ENCODE data around the gene SAFB2. TPM values are rescaled to one million over a fixed set of nuclear protein-coding genes. Genes with fewer than 3 reads are reported as not detected.

The SAFB2 gene
- total RNA-seq, 1 experiment from 2014 or later = 86.9 TPM

DNA sequence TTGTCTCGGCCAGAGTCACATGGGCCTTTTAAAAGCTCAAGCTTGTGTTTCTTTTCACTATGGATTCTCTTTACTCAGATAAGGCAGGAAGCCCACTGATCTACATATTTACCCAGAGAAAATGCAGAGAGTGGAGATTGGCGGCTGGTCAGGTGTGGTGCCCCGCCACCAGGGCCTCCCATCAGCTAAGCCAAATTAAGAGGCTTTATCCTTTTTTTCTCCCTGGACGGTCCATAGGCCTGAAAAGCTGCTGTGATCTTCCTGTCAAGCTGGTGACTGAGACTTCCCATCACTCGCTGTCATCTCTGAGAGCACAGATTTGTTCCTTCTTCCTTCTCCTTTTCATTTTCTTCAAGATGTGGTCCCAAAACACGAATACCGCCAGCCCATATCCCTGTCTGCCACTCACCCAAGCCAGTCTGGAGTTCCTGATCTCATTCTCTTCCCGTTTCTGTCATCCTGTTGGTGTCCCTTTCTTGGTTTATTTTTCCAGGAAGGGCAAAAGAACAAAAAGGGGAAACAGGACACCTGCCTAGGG, 2.2 kb upstream of the SAFB2 start:
- DNase-seq (ENCODE audit: low read depth, low spot score) (no peak), ATAC-seq (no peak)
- BruUV-seq (replicated peaks) = TSS peak; percentile 31
- Histone ChIP-seq H3K9me2 (ENCODE audit: insufficient read depth) (no peaks in the 10 kb centered on the region), H2AFZ (ENCODE audit: low read depth, low read length, poor library complexity, severe bottlenecking) (no peak overlapping the region), H3K9ac (ENCODE audit: low read length) (peak overlapping the region; percentile 98), H3K27me3 (ENCODE audit: insufficient read depth, low read length) (no peaks in the 10 kb centered on the region), H3K4me1 (ENCODE audit: control insufficient read depth in 1 of 2, insufficient read depth in 2 of 2, low read length in 2 of 2) (peaks cover 14 to 24% of the 10 kb centered on the region in 2 experiments; a peak in 3 of 4 replicates), H3K36me3 (ENCODE audit: control insufficient read depth in 1 of 2, insufficient read depth in 2 of 2, low read length in 2 of 2) (peaks cover 44 to 65% of the 10 kb centered on the region in 2 experiments), H3K27ac (ENCODE audit: low read depth, low read length) (peak overlapping the region; percentile 92; the same call in 1 of the 2 replicates), H3K4me2 (ENCODE audit: low read length) (peak overlapping the region; percentile 85), H4K20me1 (ENCODE audit: insufficient read depth) (peaks cover 27% of the 10 kb centered on the region), H3K4me3 (replicated peaks in 1 of 2; ENCODE audit: low read depth in 1 of 2, low read length in 2 of 2) (peak overlapping the region; percentile 87 to 97), H3K9me3 (ENCODE audit: control insufficient read depth in 1 of 2, insufficient read depth in 1 of 2, low read depth in 1 of 2, low read length in 2 of 2) (no peaks in the 10 kb centered on the region), H3K79me2 (ENCODE audit: insufficient read depth, low read length) (peaks cover 97% of the 10 kb centered on the region)
- CTCF ChIA-PET = no interaction called here
- no peak for TF ChIP-seq SP1 (IDR thresholded peaks at IDR 0.05; ENCODE audit: low read depth)
- TF ChIP-seq EGR1 (IDR thresholded peaks at IDR 0.05; ENCODE audit: low read depth) = no peak
- TF ChIP-seq CBX3 (IDR thresholded peaks at IDR 0.05; ENCODE audit: low read depth) = no peak
- TF ChIP-seq, protein P1, sequence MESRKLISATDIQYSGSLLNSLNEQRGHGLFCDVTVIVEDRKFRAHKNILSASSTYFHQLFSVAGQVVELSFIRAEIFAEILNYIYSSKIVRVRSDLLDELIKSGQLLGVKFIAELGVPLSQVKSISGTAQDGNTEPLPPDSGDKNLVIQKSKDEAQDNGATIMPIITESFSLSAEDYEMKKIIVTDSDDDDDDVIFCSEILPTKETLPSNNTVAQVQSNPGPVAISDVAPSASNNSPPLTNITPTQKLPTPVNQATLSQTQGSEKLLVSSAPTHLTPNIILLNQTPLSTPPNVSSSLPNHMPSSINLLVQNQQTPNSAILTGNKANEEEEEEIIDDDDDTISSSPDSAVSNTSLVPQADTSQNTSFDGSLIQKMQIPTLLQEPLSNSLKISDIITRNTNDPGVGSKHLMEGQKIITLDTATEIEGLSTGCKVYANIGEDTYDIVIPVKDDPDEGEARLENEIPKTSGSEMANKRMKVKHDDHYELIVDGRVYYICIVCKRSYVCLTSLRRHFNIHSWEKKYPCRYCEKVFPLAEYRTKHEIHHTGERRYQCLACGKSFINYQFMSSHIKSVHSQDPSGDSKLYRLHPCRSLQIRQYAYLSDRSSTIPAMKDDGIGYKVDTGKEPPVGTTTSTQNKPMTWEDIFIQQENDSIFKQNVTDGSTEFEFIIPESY (IDR thresholded peaks at IDR 0.05; ENCODE audit: extremely low read depth, insufficient replicate concordance, low read length) = no peak
- RAD21 ChIA-PET (ENCODE audit: low non-redundant PET in 1 of 2, low total read pairs in 2 of 2, uncharacterized antibody in 2 of 2, unreplicated experiment in 2 of 2) = no interaction called here
- POLR2A ChIA-PET = interaction anchor here (1.6 kb wide), 1 partner anchor 65 kb away, joined by 3 read pairs; the partner anchor contains the start of gene RPL36
- intact Hi-C loops (cut with micrococcal nuclease) = no loop called here

GRCh38 chr19:5624018-5624663, 1.6 kb upstream of the SAFB2 start:
- DNase-seq (ENCODE audit: low read depth, low spot score) = no peak
- peak overlapping the region; percentile 85 for H3K4me2 ChIP-seq (ENCODE audit: low read length)
- ChIA-PET CTCF (no interaction called here), RAD21 (ENCODE audit: low non-redundant PET in 1 of 2, low total read pairs in 2 of 2, uncharacterized antibody in 2 of 2, unreplicated experiment in 2 of 2) (no interaction called here), POLR2A (interaction anchor here (1.6 kb wide), 1 partner anchor 66 kb away, joined by 3 read pairs; the partner anchor contains the start of gene RPL36)
- no peaks in the 10 kb centered on the region for H3K9me3 ChIP-seq (ENCODE audit: control insufficient read depth in 1 of 2, insufficient read depth in 1 of 2, low read depth in 1 of 2, low read length in 2 of 2)
- peak overlapping the region; percentile 98 for H3K9ac ChIP-seq (ENCODE audit: low read length)
- peak overlapping the region; percentile 92 for H3K27ac ChIP-seq (ENCODE audit: low read depth, low read length)
- no peak overlapping the region for H2AFZ ChIP-seq (ENCODE audit: low read depth, low read length, poor library complexity, severe bottlenecking)
- no peak for ATAC-seq
- peaks cover 21% of the 10 kb centered on the region for H4K20me1 ChIP-seq (ENCODE audit: insufficient read depth)
- H3K4me1 ChIP-seq (ENCODE audit: control insufficient read depth in 1 of 2, insufficient read depth in 2 of 2, low read length in 2 of 2) = peaks cover 14 to 24% of the 10 kb centered on the region in 2 experiments; a peak in 3 of 4 replicates
- H3K79me2 ChIP-seq (ENCODE audit: insufficient read depth, low read length) = peaks cover 97% of the 10 kb centered on the region
- H3K27me3 ChIP-seq (ENCODE audit: insufficient read depth, low read length) = no peaks in the 10 kb centered on the region
- peak overlapping the region; percentile 87 to 97 for H3K4me3 ChIP-seq (replicated peaks in 1 of 2; ENCODE audit: low read depth in 1 of 2, low read length in 2 of 2)
- no TSS peak for BruUV-seq (replicated peaks)
- peaks cover 39 to 65% of the 10 kb centered on the region in 2 experiments for H3K36me3 ChIP-seq (ENCODE audit: control insufficient read depth in 1 of 2, insufficient read depth in 2 of 2, low read length in 2 of 2)
- intact Hi-C loops (cut with micrococcal nuclease) = no loop called here
- no peaks in the 10 kb centered on the region for H3K9me2 ChIP-seq (ENCODE audit: insufficient read depth)
- TF ChIP-seq YY1 (IDR thresholded peaks at IDR 0.05; ENCODE audit: extremely low read depth, insufficient replicate concordance, low read depth, low read length) = no peak
- TF ChIP-seq MAX (IDR thresholded peaks at IDR 0.05) = no peak
- TF ChIP-seq SRF (IDR thresholded peaks at IDR 0.05; ENCODE audit: low read depth) = no peak
- no peak for TF ChIP-seq CEBPB (IDR thresholded peaks at IDR 0.05; ENCODE audit: low read depth)
- TF ChIP-seq EZH2phosphoT487 (IDR thresholded peaks at IDR 0.05; ENCODE audit: borderline replicate concordance) = no peak
- TF ChIP-seq SIN3A (IDR thresholded peaks at IDR 0.05; ENCODE audit: low read depth) = no peak
- TF ChIP-seq EZH2 (IDR thresholded peaks at IDR 0.05) = no peak
- TF ChIP-seq, protein P2, sequence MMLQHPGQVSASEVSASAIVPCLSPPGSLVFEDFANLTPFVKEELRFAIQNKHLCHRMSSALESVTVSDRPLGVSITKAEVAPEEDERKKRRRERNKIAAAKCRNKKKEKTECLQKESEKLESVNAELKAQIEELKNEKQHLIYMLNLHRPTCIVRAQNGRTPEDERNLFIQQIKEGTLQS (IDR thresholded peaks at IDR 0.05) = no peak
- no peak for TF ChIP-seq ZNF274 (IDR thresholded peaks at IDR 0.05; ENCODE audit: low read depth, low read length)
- TF ChIP-seq TCF7L2 (IDR thresholded peaks at IDR 0.05; ENCODE audit: borderline replicate concordance, extremely low read depth, insufficient read depth, insufficient read length) = no peak
- TF ChIP-seq, protein P3, sequence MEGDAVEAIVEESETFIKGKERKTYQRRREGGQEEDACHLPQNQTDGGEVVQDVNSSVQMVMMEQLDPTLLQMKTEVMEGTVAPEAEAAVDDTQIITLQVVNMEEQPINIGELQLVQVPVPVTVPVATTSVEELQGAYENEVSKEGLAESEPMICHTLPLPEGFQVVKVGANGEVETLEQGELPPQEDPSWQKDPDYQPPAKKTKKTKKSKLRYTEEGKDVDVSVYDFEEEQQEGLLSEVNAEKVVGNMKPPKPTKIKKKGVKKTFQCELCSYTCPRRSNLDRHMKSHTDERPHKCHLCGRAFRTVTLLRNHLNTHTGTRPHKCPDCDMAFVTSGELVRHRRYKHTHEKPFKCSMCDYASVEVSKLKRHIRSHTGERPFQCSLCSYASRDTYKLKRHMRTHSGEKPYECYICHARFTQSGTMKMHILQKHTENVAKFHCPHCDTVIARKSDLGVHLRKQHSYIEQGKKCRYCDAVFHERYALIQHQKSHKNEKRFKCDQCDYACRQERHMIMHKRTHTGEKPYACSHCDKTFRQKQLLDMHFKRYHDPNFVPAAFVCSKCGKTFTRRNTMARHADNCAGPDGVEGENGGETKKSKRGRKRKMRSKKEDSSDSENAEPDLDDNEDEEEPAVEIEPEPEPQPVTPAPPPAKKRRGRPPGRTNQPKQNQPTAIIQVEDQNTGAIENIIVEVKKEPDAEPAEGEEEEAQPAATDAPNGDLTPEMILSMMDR (IDR thresholded peaks at IDR 0.05 in 2 of 3, conservative IDR thresholded peaks at IDR 0.05 in 1 of 3; ENCODE audit: borderline replicate concordance in 1 of 3, insufficient read depth in 1 of 3, low read depth in 2 of 3, low read length in 2 of 3) = no peak
- TF ChIP-seq EGR1 (IDR thresholded peaks at IDR 0.05; ENCODE audit: low read depth) = no peak
